Activated T-cell treated with anti-CD3 and anti-CD28 coated beads, Interleukin-2, amount 50 U/mL, for 1 hour (primary cell): Measurements from ENCODE around the gene TP53I13.

ENCODE experiments used
- DNase-seq: peaks from one replicate; pipeline ENCODE4 v3.0.0-alpha.2; 2020

The TP53I13 gene

DNA sequence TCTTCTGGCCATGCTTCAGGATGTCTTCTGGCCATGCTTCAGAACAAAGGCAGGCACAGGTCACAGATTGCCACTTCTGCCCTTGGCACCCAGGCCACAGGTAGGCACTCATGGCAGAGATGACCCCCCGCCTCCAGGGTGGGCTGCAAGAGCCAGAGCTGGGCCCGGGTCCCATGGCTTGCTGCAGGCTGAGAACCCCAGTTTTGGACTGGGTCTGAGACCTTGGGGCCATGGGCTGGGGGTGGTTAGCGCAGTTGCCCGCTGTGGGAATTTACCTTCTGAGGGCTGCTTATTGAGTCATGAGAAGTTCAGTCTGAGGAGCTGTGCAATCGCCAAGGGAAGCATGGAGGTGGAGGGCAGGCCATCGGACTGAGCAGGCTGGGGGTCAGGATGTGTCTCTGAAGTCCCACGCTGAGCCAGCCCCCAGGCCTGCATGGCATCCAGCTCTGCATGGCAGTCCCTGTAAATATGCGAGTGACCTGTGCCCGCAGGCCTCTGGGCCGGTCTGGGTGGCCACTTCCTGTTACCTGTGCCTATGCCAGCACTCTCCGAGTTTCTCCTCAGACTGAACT, 26.1 kb downstream of the TP53I13 start:
- DNase-seq, result peak; percentile 16

DNA sequence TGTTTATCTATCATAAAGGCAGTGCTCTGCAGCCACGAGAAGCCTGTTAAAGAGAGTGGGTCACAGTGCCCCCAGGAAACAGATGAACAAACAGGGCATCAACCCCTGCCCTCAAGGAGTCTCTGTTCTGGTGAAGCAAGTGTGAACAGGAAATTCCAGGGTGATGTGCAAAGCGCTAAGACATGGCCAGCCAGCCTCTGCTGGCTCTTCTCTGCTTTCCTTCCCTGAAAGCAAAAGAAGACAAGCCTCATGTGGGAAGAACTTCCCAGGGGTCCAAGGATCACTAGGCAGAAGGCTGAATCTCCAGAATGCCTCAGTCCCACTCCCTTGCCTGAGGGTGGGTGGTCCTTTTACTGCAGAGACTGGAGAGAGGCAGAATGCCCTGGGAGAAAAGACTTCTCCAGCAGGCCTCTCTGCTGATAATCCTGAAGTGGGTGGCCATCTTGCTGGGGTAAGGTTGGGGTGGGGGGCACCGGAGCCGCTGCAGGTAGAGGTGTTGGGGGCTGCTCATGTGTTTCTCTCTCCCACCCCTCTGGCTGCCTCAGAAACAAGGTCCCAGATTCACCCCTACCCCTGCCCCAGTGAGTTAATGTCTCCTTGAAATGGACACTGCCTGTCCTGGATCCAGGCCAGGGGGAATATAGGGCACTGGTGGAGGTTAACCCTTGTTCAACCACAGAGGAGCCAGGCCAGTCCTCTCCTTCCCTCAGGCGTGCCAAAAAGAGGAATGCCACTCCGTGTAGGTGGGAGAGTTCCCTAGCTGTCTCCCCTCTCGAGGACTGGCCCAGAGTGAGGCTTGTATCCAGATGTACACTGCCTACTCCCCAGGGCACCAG, 26.8 kb downstream of the TP53I13 start:
- no peak for DNase-seq

DNA sequence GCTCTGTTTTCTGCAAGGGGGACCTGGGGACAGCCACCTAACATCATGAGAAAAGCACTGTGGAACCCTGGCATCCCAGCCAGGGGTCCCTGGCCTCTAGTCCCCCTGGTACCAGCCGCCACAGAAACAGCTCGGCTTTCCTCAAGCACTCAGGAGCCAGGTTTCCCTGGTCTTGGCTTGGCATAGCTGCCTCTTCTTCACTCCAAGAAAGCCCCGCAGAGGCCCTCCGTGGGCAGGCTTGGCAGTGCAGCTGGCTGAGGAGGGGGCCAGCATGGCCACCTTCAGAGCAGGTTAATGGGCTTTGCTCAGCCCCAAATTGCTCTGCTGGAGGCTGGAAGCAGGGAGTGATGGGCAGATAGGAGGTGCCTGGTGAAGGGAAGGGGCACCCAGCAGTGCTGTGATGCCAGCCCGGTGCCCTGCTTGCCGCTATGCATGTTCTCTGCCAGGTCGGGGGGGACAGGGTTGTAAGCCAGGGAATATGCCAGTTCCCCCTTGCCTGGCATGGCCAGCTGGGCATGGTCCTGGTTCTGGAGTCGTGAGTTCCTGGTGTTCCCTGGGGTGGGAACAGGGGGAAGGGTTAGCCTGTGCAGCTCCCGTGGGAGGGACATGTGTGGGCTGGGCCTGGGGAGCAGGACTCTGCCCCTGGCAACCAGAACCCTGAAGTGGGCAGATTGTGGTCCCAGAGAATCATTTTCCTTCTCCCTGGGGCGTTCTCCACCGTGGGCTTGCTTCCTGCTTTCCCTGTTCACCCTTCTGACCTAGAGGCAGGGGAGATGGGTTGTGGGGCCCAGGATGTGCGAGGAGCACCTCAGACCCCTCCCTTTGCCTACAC, 27.7 kb downstream of the TP53I13 start:
- no peak for DNase-seq

DNA sequence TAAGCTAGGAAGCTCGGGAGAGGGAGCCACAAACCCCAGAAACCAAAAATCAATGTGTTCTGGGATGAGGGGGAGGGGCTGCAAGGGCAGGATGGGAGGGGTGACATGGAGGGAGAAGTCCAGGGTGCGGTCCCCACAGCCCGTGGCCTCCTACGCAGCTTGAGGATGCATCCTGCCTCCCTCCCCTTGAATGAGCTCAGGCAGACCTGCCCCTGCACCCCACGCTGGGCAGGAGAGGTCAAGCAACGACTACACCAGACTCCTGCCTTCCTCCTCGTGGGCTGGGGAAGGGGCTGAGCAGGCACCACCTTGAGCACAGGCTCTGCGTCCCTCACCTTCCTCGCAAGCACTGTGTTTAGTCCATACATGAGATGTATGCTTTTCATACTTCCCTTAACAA, 28.3 kb downstream of the TP53I13 start:
- no peak for DNase-seq

DNA sequence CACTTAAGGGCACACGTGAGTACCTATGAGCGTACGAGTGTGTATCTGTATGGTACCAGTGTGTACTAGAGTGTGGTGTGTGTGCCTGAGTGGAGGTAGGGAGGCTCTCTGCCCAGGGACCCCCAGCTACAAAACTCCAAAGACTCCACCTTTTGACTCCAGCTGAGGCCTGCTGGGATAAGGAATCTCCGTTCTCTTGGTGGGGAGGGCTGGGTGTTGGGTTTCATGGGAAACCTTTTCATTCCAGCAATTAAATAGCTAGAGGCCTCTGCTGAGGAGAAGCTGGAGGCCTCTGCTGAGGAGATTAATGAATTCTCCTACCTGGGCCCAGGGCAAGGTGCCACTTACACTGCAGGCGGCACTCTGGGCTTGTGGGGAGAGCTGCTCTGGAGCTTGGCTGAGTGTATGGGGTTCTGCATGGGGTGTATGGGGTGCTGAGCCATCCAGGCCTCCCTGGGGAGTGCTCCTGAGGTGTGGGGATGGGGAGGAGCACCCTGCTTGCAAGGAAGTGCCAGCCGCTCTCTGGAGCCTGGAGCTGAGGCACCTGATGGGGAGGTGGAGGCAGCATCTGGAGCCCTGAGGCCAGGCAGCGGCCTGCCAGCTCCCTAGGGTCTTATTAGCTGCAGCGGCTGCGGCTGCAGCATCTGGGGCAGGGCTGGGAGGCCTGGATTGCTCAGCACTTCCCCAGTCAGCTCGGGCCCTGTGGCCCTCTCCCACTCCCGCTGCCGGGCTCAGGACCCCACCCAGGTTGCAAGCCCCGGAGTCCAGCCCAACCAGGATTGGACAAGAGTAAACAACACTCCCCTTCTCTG, 29.1 kb downstream of the TP53I13 start:
- DNase-seq, result no peak

DNA sequence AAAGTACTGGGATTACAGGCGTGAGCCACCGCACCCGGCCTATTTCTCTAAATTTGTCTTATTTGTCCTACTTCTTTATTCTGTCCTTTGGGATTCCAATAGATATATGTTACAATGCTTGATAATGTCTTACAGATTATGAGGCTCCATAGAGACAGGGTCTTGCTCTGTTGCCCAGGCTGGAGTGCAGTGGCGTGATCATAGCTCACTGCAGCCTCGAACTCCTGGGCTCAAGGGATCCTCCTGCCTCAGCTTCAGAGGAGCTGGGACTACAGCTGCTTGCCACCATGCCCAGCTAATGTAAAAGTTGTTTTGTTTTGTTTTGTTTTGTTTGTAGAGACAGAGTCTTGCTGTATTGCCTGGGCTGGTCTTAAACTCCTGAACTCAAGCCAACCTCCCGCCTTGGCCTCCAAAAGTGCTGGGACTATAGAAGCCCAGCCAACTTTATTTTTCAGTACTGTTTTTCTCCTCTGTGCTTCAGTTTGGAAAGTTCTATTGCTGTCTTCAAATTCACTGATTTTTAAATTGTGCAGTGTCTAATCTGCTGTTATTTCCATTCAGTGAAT, 34.7 kb downstream of the TP53I13 start:
- DNase-seq, result no peak

DNA sequence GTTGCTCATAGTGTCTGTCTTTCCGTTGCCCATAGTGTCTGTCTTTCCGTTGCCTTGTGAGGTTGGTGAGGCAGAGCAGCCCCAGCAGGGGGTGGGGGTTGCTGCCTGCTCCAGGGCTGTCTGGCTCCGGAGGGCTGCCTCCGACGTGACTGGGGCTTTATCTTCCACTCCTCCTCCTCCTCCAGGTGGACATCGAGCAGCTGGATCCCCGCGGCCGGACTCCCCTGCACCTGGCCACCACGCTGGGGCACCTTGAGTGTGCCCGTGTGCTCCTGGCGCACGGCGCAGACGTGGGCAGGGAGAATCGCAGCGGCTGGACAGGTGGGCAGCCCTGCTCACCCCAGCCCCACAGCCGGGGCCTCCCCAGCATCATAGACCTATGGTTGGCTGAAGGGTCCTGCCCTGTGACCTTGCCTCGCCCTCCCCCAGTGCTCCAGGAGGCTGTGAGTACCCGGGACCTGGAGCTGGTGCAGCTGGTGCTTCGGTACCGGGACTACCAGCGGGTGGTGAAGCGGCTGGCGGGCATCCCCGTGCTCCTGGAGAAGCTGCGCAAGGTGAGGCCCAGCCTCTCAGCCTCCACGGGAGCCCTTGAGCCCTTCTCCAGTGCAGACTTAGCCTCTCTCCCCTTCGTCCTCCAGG, 39.2 kb downstream of the TP53I13 start:
- DNase-seq, result no peak

DNA sequence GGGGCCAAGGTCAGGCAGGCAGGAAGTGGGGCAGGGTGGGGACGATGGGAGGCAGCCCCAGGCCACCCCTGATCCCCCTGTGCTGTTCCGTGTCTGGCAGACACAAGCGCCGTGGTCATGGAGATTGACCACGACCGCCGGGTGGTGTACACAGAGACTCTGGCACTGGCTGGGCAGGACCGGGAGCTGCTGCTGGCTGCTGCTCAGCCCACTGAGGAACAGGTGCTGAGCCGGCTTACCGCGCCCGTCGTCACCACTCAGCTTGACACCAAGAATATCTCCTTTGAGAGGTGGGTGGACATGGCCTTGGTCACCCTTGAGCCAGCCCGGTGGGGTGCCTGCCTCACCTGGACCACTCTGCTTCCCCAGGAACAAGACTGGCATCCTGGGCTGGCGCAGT, 40.5 kb downstream of the TP53I13 start:
- DNase-seq, result no peak

DNA sequence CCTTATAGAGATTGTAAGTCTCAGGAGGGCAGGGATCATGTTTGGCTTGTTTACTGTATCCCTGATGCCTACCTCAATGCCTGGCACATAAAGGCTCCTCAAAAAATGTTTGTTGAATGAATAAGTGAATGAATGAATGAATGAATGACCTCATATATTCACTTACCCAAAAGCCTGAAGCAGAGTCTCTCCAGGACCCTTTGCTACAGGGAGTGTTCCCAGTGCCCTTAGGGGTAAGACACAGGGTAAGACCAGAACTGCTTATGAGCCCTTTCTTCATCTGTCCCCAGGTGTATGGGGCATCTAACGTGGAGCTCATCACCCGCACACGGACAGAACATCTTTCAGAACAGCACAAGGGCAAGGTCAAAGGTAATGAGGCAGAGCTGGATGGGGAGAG, 41.9 kb downstream of the TP53I13 start:
- DNase-seq, result no peak

DNA sequence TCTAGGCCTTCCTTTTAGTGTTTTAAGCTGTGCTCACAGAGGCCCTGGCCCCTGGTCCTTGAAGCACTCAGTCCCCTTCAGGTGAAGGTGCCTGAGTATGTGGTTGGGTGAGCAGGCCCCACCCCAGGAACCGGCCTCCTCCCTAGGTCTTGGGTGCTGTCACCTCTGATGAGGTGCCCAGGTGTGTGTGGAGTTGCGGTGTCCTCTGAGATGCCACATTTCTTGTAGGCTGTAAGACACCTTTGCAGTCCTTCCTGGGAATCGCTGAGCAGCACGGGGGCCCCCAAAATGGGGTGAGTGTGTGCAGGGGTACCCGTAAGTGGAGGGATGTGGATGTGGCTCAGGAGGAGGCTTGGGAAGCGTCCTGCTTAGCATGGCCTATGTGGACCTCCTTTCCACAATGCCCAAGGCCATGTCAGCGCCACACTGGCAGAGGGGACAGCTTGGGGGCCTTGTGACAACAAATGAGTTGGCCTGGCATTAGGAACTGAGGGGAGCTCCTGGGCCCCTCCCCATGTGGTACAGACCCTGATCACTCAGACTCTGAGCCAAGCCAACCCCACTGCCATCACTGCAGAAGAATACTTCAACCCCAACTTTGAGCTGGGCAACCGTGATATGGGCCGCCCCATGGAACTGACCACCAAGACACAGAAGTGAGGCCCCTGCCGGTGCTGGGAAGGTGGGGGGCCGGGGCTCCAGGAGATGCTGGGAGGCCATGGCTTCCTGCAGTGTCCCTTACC, 43.0 kb downstream of the TP53I13 start:
- no peak for DNase-seq

DNA sequence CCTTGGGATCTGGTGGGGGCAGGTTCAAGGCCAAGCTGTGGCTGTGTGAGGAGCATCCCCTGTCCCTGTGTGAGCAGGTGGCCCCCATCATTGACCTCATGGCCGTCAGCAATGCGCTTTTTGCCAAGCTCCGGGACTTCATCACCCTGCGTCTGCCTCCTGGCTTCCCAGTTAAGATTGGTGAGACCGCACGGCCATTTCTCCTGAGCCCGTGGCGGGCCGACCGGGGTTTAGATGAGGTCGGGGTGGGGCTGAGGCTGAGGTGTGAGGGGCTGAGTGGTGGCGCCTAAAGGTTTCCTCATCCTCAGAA, 43.5 kb downstream of the TP53I13 start:
- no peak for DNase-seq

DNA sequence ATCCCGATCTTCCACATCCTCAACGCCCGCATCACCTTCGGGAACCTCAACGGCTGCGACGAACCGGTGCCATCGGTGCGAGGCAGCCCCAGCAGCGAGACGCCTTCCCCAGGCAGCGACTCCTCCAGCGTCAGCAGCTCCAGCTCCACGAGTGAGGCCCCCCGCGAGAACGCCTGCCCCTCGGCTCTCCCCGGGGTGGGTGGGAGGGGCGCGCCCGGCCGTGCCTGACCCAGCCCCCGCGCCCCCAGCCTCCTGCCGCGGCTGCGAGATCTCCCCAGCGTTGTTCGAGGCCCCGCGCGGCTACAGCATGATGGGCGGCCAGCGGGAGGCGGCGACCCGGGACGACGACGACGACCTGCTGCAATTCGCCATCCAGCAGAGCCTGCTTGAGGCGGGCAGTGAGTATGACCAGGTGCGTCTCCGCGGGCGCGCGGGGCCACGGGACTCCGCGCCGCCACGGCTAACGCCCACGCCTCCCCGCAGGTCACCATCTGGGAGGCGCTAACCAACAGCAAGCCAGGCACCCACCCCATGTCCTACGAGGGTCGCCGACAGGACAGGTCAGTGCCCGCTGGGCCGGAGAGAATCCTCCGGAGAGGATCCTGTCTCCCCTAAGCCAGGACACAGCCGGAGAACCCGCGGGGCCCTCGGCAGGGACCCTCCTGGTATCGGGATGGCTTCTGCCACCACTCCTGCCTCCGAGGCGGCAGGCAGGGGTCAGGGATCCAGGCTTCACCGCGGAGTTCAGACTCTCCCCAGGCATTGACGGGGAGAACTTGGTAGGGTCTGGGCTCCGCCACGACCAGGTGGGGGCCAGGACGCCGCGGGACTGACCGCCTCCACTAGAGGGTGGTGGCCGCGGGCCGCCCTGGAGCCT, 44.1 kb downstream of the TP53I13 start:
- DNase-seq, result no peak

DNA sequence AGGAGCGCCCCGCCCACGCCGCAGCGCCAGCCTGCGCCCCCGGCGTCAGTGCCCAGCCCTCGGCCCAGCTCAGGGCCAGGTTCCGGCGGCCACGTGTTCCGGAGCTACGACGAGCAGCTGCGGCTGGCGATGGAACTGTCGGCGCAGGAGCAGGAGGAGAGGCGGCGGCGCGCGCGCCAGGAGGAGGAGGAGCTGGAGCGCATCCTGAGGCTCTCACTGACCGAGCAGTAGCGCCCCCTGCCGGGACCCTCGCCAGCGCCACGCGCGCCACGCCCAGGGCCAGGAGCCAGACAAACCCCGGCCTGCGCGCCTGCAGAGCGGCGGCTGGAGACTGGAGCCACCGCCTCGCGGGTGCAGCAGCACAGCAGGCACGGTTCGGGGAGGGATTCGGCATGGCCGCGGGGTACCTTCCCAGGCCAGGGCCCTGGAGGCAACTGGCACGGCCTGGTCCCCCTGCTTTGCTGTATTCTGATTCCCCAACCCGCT, 44.9 kb downstream of the TP53I13 start:
- peak; percentile 97 for DNase-seq

DNA sequence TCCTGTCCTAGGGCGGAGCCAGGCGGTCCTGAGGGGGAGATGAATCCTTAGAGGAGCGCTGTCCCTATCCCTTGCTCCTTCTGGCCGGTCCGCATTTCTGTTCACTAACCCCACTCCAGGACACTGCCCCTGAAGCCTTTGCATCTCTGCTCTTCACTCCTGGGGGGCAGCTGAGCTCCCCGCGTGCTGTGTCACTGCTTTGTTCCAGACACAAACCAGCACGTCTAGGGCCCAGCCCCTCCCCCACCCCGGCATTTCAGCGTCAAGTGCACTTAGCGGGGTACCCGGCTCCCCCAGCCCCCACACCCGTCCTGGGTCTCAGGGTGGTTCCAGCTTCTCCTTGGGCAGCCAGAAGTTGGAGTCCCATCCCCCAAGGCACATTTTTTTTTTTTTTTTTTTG, 45.4 kb downstream of the TP53I13 start:
- no peak for DNase-seq

DNA sequence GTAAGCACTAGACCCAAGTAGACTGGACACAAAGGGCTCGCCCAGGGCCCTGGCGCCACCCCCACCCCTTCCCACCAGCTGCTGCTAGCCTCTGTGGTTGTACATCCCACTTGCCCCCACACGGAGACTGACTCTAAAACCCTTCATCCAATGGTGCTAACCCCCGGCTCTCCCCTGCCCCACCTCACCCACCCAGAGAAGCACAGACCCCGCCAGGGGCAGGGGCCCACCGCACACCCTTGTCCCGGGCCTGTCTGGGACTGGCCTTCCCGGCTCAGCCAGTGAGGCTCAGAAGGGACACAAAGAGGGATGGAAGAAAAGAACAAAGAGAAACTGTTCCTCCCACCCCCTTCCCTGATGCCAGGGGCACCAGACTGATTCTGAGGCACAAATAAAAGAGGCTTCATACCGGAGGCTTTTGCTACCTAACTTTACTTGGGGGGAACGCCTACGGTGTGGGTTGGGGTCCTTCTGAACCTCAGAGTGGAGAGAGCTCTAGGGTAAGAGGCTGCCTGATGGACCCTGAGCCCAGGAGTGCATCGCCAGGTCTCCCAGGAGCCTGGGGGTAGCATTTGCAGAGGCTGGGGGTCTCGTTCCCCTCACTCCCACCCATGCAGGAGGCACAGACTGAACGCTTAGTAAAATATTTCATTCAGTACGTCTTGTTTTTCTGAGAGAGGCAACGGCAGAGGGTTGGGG, 46.0 kb downstream of the TP53I13 start:
- DNase-seq, result no peak

DNA sequence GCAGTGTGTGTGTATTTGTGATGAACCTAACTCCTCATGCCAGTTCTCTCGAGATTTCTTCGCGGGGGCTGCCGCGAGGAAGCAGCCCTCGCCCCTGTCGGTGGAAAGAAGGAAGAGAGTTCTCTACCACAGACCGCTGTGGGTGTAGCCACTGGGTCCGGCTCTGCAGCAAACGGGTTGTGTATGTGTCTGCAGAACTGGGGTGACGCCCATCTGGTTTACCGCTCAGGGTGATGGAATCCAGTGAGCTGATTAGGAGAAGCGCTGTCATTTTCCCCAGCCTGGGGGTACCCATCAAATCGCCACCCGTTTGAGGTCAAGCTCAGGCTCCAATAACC, 46.5 kb downstream of the TP53I13 start:
- peak; percentile 72 for DNase-seq

DNA sequence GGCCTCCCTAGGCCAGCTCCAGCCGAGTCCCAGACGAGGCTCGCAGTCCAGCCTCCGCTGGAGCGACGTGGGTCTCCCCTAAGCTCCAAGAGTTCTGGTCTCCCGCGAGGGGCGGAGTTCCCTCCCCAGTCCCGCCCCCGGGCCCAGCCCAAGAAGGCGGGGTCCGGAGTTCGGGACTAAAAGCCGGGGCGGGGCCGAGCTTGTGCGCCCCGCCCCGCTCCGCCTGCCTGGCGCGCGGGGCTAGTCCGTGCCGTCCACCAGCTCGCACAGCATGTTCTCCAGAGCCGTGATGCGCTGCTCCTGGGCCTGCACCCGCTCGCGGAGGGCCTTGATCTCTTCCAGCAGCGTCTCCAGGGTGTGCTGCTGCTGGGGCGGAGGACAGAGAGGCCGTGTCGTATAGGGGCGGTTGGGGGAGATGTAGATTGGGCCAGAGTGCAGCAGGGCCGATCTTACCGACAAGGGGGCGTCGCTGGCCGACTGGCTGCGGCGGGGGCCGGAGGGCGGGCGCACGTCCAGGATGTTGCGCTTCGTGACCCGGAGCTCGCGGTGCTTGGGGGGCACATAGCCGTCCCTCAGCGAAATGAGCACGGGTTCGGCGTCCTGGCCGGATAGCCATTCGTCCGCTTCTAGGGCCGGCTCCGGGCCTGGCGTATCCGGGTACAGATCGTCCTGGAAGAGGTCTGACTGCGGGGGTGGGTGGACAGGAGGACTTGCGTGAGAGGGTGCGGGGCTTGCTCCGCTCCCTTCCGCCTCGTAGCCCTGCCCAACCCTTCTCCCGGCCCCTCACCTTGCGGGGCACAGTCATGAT, 47.2 kb downstream of the TP53I13 start:
- DNase-seq, result peak; percentile 91

DNA sequence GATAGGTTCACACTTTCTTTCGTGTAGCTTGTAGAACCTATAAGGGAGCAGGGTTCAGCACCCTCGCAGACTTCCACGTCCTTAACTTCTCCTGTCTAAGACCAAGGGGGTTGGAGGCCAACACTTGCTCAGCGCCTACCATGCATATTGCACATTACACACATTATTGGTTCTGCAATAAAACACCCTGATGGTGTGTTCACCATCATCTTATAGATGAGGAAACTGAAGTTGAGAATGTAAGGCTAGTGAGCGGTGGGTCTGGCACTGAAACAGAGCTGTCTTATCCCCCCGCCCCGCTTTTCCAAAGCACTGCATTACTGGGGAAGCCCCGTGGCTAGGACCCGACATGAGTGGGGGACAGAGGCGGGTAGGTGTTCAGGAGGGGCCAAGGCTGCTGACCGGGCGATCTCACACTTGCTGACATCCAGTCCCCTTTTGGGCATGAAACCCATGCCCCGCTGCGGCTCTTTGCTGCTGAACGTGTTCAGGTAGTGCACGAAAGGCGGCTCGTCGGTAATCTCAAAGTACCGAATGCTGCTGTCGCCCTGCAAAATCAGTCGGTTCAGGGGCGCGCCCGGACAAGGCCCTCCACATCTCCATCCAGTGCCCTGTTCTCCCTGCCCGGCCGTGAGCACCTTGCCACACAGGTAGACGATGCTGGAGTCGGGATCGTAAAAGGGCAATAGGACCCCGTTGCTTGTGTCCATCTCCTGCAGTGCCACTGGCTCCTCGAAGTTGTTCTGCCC, 48.0 kb downstream of the TP53I13 start:
- DNase-seq, result no peak
